Uterus (tissue), 4 donors: ENCODE results near the gene ASTN1. TPM values are rescaled to one million over a fixed set of nuclear protein-coding genes. Genes with fewer than 3 reads are reported as not detected.

ENCODE experiments used
- microRNA counts, 2 donors: library from miRNA; unstranded; fragments of <30 nt; microRNA quantifications; one replicate each; lab custom pipeline; 2016 to 2017
- microRNA-seq: library from miRNA; unstranded; fragments of <30 nt; microRNA quantifications from one replicate; pipeline ENCODE4, GENCODE V29; 2016; ENCODE audit warnings: borderline microRNAs expressed, borderline replicate concordance
- small RNA-seq: library from RNA; depleted of rRNA; stranded (forward); fragments of <200 nt; gene quantifications from one replicate; pipeline ENCODE3, GENCODE V24; 2016
- total RNA-seq, 4 donors: library from RNA; depleted of rRNA in 3 of 4; stranded (reverse); fragments of >200 nt in 3 of 4; gene quantifications; one replicate each; pipeline versions ENCODE4 v1.1.0 to v1.2.4, GENCODE V29; 2014 to 2023
- donor health status: DM: yes; HTN: yes; CAD: no.

Gene ASTN1
- total RNA-seq, 4 donors from 2014 or later = 0.29 to 42.7 (median 2.5) TPM

MicroRNAs within 50 kb of the gene (microRNA counts, 767-probe panel; counts per million panel counts)
- microRNA hsa-miR-488-3p (lab: Ali Mortazavi, UCI) = 0 counts per million in 2 donors

Small RNAs within 50 kb of the gene (microRNA-seq; reads per million reads assigned to microRNA genes)
- not detected for gene MIR488

Small RNAs within 50 kb of the gene (small RNA-seq; reads per million reads assigned to genes)
- not detected for gene MIR488

Other genes starting within 250 kb of the ASTN1 start
- gene BRINP2, start 6.2 kb upstream of the ASTN1 start, total RNA-seq = 1 to 10 TPM in 1 of 4 donors, under 1 TPM in 1, not detected in 2; 0.18 to 5.7 TPM